ENCODE results near the gene IGFBP1. TPM values are rescaled to one million over a fixed set of nuclear protein-coding genes. Genes with fewer than 3 reads are reported as not detected.

Gene IGFBP1
- total and polyA plus RNA-seq, 9 of the 15 experiments (the other 6 are each of a cell fraction or from before 2014, with no cell fraction given), result not detected

- TF ChIP-seq, protein P1, sequence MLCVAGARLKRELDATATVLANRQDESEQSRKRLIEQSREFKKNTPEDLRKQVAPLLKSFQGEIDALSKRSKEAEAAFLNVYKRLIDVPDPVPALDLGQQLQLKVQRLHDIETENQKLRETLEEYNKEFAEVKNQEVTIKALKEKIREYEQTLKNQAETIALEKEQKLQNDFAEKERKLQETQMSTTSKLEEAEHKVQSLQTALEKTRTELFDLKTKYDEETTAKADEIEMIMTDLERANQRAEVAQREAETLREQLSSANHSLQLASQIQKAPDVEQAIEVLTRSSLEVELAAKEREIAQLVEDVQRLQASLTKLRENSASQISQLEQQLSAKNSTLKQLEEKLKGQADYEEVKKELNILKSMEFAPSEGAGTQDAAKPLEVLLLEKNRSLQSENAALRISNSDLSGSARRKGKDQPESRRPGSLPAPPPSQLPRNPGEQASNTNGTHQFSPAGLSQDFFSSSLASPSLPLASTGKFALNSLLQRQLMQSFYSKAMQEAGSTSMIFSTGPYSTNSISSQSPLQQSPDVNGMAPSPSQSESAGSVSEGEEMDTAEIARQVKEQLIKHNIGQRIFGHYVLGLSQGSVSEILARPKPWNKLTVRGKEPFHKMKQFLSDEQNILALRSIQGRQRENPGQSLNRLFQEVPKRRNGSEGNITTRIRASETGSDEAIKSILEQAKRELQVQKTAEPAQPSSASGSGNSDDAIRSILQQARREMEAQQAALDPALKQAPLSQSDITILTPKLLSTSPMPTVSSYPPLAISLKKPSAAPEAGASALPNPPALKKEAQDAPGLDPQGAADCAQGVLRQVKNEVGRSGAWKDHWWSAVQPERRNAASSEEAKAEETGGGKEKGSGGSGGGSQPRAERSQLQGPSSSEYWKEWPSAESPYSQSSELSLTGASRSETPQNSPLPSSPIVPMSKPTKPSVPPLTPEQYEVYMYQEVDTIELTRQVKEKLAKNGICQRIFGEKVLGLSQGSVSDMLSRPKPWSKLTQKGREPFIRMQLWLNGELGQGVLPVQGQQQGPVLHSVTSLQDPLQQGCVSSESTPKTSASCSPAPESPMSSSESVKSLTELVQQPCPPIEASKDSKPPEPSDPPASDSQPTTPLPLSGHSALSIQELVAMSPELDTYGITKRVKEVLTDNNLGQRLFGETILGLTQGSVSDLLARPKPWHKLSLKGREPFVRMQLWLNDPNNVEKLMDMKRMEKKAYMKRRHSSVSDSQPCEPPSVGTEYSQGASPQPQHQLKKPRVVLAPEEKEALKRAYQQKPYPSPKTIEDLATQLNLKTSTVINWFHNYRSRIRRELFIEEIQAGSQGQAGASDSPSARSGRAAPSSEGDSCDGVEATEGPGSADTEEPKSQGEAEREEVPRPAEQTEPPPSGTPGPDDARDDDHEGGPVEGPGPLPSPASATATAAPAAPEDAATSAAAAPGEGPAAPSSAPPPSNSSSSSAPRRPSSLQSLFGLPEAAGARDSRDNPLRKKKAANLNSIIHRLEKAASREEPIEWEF (CRISPR knock-in tag; IDR thresholded peaks at IDR 0.05), result no peak
- TF ChIP-seq RBM34 (IDR thresholded peaks at IDR 0.05; ENCODE audit: borderline replicate concordance, insufficient read depth, low read length) (no peak), HDAC3 (IDR thresholded peaks at IDR 0.05; ENCODE audit: borderline replicate concordance, partially characterized antibody) (no peak), ZBTB49 (CRISPR knock-in tag; IDR thresholded peaks at IDR 0.05; ENCODE audit: borderline replicate concordance) (no peak), NR4A1 (CRISPR knock-in tag; IDR thresholded peaks at IDR 0.05) (no peak), NR4A1 (tag; IDR thresholded peaks at IDR 0.05) (no peak), NFE2 (IDR thresholded peaks at IDR 0.05; ENCODE audit: low read depth) (no peak), RBBP5 (IDR thresholded peaks at IDR 0.05; ENCODE audit: borderline replicate concordance, insufficient read depth, low read length, poor library complexity, severe bottlenecking) (no peak), ZNF324 (CRISPR knock-in tag; IDR thresholded peaks at IDR 0.05) (no peak), SMAD2 (IDR thresholded peaks at IDR 0.05; ENCODE audit: low read depth, low read length) (no peak), ZNF282 (CRISPR knock-in tag; IDR thresholded peaks at IDR 0.05) (no peak), PCBP2 (IDR thresholded peaks at IDR 0.05; ENCODE audit: low read depth, low read length, poor library complexity, severe bottlenecking) (no peak)
- TF ChIP-seq, protein P2, sequence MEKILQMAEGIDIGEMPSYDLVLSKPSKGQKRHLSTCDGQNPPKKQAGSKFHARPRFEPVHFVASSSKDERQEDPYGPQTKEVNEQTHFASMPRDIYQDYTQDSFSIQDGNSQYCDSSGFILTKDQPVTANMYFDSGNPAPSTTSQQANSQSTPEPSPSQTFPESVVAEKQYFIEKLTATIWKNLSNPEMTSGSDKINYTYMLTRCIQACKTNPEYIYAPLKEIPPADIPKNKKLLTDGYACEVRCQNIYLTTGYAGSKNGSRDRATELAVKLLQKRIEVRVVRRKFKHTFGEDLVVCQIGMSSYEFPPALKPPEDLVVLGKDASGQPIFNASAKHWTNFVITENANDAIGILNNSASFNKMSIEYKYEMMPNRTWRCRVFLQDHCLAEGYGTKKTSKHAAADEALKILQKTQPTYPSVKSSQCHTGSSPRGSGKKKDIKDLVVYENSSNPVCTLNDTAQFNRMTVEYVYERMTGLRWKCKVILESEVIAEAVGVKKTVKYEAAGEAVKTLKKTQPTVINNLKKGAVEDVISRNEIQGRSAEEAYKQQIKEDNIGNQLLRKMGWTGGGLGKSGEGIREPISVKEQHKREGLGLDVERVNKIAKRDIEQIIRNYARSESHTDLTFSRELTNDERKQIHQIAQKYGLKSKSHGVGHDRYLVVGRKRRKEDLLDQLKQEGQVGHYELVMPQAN (IDR thresholded peaks at IDR 0.05; ENCODE audit: borderline replicate concordance), result no peak
These were observed 4.2 kb upstream of the IGFBP1 start (continued) for GRCh38 chr7:45884136-45884535.

Measured in K562 (cell line).